ENCODE measurements around the gene ADAMTSL1. TPM values are rescaled to one million over a fixed set of nuclear protein-coding genes. Genes with fewer than 3 reads are reported as not detected.

The ADAMTSL1 gene
- total RNA-seq, 1 donor from 2014 or later = 12.3 TPM

DNA sequence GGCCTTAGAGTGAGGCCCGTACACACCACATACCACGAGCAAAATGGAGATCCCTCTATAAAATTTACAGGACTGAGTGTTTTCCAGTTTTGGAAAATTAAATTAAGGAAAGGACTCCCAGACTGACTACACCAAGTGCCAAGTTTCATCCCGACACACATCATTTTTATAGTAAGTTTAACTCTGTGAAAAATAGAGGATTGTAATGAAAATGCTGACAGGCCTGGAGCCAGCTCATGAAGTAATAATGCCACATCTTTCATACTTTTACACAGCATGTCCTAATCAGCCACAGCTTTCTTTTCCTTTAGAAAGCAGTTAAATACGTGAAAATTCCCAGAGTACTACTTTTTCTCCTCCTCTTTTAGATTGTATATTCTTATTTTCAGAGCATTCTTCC is 389.8 kb downstream of the ADAMTSL1 start:
- Histone ChIP-seq H3K27me3 (no peaks in the 10 kb centered on the region), H3K4me3 (no peak overlapping the region), H3K4me1 (peaks cover 0 to 20% of the 10 kb centered on the region in 2 donors), H3K27ac (peak overlapping the region; percentile 71 to 82), H3K9me3 (no peaks in the 10 kb centered on the region), H3K36me3 (no peaks in the 10 kb centered on the region)
- TF ChIP-seq, protein P1, sequence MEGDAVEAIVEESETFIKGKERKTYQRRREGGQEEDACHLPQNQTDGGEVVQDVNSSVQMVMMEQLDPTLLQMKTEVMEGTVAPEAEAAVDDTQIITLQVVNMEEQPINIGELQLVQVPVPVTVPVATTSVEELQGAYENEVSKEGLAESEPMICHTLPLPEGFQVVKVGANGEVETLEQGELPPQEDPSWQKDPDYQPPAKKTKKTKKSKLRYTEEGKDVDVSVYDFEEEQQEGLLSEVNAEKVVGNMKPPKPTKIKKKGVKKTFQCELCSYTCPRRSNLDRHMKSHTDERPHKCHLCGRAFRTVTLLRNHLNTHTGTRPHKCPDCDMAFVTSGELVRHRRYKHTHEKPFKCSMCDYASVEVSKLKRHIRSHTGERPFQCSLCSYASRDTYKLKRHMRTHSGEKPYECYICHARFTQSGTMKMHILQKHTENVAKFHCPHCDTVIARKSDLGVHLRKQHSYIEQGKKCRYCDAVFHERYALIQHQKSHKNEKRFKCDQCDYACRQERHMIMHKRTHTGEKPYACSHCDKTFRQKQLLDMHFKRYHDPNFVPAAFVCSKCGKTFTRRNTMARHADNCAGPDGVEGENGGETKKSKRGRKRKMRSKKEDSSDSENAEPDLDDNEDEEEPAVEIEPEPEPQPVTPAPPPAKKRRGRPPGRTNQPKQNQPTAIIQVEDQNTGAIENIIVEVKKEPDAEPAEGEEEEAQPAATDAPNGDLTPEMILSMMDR (IDR thresholded peaks at IDR 0.05) = no peak
- DNase-seq (ENCODE audit: low spot score in 2 of 2) = no peak
- intact Hi-C loops (cut with DNase I) = loop anchor here (2.0 to 5.0 kb wide), 2 partner anchors 77 to 426 kb away; no protein-coding TSS in a partner anchor

DNA sequence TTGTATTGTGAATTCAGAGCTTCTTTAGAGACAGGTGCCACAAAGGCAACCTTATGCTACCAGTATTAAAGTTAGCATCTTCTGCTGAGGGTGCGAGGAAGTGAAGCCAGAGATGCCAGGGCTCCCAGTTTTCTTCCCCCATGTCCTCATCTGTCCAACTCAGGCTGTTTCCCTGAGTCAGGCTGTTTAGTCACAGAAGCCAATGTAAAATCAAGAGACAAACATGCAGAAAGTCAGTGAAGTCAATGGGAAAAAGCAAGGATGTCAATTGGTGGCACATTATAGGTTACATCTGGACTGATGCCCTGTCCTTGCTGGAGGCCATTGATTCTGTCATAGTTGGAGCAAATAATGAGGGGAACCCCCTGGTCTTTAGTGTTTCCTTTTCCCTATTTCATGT is 390.6 kb downstream of the ADAMTSL1 start:
- Histone ChIP-seq H3K9me3 (peaks cover 0 to 3% of the 10 kb centered on the region in 2 donors), H3K27ac (peak overlapping the region; percentile 71 to 82), H3K4me3 (no peak overlapping the region), H3K4me1 (peaks cover 0 to 20% of the 10 kb centered on the region in 2 donors), H3K36me3 (no peaks in the 10 kb centered on the region), H3K27me3 (no peaks in the 10 kb centered on the region)
- DNase-seq (ENCODE audit: low spot score in 2 of 2) = no peak
- intact Hi-C loops (cut with DNase I) = loop anchor here (5.0 kb wide), 1 partner anchor 427 kb away; no protein-coding TSS in a partner anchor
- TF ChIP-seq, protein P1 (IDR thresholded peaks at IDR 0.05) = no peak

DNA sequence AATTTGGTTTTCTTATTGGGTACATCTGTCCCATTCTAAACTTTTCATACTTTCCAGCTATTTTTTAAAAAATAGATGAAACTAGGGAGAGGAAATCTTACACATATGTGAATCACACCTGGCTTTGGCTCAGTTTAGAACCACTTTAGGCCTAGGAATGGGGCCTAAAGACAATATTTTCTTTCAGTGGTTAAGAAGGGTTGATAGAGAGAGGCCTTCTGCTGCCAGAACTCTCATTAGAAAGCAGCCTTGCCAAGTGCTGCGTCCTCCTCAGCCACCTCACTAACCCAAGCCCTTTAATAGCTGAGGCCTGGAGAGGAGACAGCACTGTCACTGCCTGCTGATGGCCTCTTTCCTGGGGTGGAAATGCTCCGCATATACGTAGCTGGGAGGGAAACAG is 391.6 kb downstream of the ADAMTSL1 start:
- H3K4me1 ChIP-seq = peaks cover 0 to 20% of the 10 kb centered on the region in 2 donors
- intact Hi-C loops (cut with DNase I) = no loop called here
- H3K36me3 ChIP-seq = no peaks in the 10 kb centered on the region
- H3K27me3 ChIP-seq = no peaks in the 10 kb centered on the region
- no peak for DNase-seq (ENCODE audit: low spot score in 2 of 2)
- TF ChIP-seq, protein P1 (IDR thresholded peaks at IDR 0.05) = no peak
- H3K4me3 ChIP-seq = no peak overlapping the region
- peaks cover 0 to 12% of the 10 kb centered on the region in 2 donors for H3K9me3 ChIP-seq
- H3K27ac ChIP-seq = peak overlapping the region in 1 of 2 donors; percentile 28

DNA sequence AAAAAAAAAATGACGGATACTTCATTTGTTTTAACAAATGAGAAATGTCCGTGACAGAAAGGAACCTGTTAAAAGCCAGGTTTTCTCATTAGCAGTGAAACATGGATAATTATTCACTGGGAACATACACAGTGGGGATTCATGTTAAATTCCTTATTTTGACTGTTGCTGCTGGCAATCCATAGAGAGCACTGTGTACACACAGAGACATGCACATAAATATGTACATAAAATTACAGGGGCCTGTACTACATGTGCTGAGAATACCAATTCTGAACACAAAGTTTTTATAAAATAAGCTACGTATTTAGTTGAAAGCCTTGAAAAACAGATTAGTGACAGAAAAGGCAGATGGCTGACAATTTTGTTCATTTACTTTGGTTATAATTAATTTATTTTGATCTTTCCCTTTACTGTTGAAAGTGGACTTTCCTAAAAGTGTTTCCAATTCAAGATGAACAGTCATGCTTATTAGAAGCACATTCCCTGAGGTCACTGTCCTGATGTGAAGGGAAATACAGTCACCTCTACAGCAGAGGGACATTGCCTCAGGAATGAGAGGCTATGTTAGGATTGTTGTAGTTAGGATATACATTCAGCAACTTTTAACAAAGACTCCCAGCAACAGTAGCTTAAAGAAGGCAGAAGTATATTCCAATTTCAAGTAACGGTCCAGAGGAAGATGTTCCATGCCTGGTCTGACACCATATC is 392.3 kb downstream of the ADAMTSL1 start:
- intact Hi-C loops (cut with DNase I) = no loop called here
- Histone ChIP-seq H3K27ac (no peak overlapping the region), H3K27me3 (no peaks in the 10 kb centered on the region), H3K4me3 (no peak overlapping the region), H3K36me3 (no peaks in the 10 kb centered on the region), H3K9me3 (peaks cover 0 to 12% of the 10 kb centered on the region in 2 donors), H3K4me1 (peaks cover 0 to 17% of the 10 kb centered on the region in 2 donors)
- no peak for DNase-seq (ENCODE audit: low spot score in 2 of 2)
- TF ChIP-seq, protein P1 (IDR thresholded peaks at IDR 0.05) = no peak

DNA sequence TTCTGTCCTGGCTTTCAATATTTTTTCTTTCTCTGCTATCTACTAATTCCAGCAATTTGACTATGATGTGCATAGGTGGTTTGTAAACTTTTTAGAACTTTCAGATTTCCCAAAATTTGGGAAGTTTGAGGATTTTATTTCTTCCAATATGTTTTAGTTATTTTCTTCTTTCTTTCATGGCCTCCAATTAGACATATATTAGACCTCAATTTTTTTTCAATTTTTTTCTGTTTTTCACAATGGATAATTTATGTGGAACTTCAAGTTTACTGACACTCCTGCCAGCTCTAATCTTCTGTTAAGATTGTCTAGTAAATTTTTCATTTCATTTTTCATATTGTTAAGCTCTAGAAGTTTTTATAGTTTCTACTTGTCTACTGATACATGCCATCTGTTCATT is 395.8 kb downstream of the ADAMTSL1 start:
- intact Hi-C loops (cut with DNase I) = no loop called here
- Histone ChIP-seq H3K4me3 (no peak overlapping the region), H3K27me3 (no peaks in the 10 kb centered on the region), H3K27ac (no peak overlapping the region), H3K36me3 (no peaks in the 10 kb centered on the region), H3K9me3 (peaks cover 0 to 12% of the 10 kb centered on the region in 2 donors), H3K4me1 (no peaks in the 10 kb centered on the region)
- TF ChIP-seq, protein P1 (IDR thresholded peaks at IDR 0.05) = no peak
- DNase-seq (ENCODE audit: low spot score in 2 of 2) = no peak
